Uterus (tissue), 4 donors: ENCODE measurements around the gene USP37. TPM values are rescaled to one million over a fixed set of nuclear protein-coding genes. Genes with fewer than 3 reads are reported as not detected.

ENCODE experiments used
- DNase-seq, 2 donors: peaks; one replicate each; pipeline ENCODE4 v3.0.0-alpha.2; 2019 to 2020
- H3K27ac ChIP-seq, 2 donors: fragments of 200-600 bp; sonication (generic); 1 replicate in 1 of 2; 2 replicates in 1 of 2; pipeline ENCODE4 v1.5.1; 2016 to 2018
- H3K27me3 ChIP-seq, 2 donors: fragments of 200-600 bp; sonication (generic); one replicate each; pipeline ENCODE4 v1.5.1; 2018 to 2019; ENCODE audit warnings: control low read depth in 1 of 2
- H3K36me3 ChIP-seq, 2 donors: fragments of 200-600 bp; sonication (generic); one replicate each; pipeline ENCODE4 v1.5.1; 2019; ENCODE audit warnings: control low read depth in 1 of 2
- H3K4me1 ChIP-seq, 2 donors: fragments of 200-600 bp; sonication (generic); one replicate each; pipeline ENCODE4 v1.5.1; 2018 to 2019; ENCODE audit warnings: control low read depth in 1 of 2
- H3K4me3 ChIP-seq, 2 donors: fragments of 200-600 bp; sonication (generic); 1 replicate in 1 of 2; 2 replicates in 1 of 2; pipeline ENCODE4 v1.5.1; 2018 to 2019; ENCODE audit warnings: mild to moderate bottlenecking in 1 of 2
- H3K9me3 ChIP-seq, 2 donors: fragments of 200-600 bp; sonication (generic); one replicate each; pipeline ENCODE4 v1.5.1; 2019; ENCODE audit warnings: control low read depth in 1 of 2
- POLR2A ChIP-seq, 2 donors: fragments of 450-650 bp; IDR thresholded peaks; one replicate each; pipeline ENCODE4 v1.6.1; 2016; ENCODE audit warnings: antibody characterized with exemption in 2 of 2, mild to moderate bottlenecking in 1 of 2, moderate library complexity in 1 of 2
- intact Hi-C: fragments of 100-400 bp; cut with DNase I; formaldehyde crosslinking; loops from one replicate; pipeline ENCODE4 v1.15.1; 2023; ENCODE audit warnings: low total_unique reads
- total RNA-seq, 4 donors: library from RNA; depleted of rRNA in 3 of 4; stranded (reverse); fragments of >200 nt in 3 of 4; gene quantifications; one replicate each; pipeline versions ENCODE4 v1.1.0 to v1.2.4, GENCODE V29; 2014 to 2023
- TF ChIP-seq, protein P1 (sequence below), 4 experiments: fragments of 200-600 bp in 2 of 4; fragments of 450-650 bp in 2 of 4; sonication (generic) in 2 of 4; IDR thresholded peaks; one replicate each; pipeline ENCODE4 v1.5.1; 2016 to 2019; ENCODE audit warnings: antibody characterized with exemption in 4 of 4, mild to moderate bottlenecking in 2 of 4, moderate library complexity in 1 of 4
- donor health status: DM: yes; HTN: yes; CAD: no.

USP37 gene
- total RNA-seq, 4 donors from 2014 or later = 9.1 to 59.3 (median 20.7) TPM

DNA sequence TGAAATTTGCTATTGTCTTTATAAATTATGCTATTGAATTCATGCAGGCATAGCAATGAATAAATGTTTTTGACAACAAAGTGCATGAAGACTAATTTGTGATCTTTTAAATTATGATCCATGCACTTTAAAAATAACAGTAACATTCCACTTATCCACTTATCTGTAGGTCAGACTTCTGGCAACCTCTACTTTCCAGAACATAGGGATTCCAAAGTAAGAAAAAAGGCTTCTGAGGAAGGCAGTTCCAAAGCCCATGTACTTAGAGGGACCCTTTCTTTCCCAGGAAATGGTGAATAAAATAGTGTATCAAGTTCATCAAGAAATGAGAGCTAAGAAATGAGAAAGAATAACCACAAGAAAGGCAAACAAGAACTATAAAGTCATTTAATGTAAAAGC, 90.9 kb downstream of the USP37 start:
- TF ChIP-seq, protein P1, sequence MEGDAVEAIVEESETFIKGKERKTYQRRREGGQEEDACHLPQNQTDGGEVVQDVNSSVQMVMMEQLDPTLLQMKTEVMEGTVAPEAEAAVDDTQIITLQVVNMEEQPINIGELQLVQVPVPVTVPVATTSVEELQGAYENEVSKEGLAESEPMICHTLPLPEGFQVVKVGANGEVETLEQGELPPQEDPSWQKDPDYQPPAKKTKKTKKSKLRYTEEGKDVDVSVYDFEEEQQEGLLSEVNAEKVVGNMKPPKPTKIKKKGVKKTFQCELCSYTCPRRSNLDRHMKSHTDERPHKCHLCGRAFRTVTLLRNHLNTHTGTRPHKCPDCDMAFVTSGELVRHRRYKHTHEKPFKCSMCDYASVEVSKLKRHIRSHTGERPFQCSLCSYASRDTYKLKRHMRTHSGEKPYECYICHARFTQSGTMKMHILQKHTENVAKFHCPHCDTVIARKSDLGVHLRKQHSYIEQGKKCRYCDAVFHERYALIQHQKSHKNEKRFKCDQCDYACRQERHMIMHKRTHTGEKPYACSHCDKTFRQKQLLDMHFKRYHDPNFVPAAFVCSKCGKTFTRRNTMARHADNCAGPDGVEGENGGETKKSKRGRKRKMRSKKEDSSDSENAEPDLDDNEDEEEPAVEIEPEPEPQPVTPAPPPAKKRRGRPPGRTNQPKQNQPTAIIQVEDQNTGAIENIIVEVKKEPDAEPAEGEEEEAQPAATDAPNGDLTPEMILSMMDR (IDR thresholded peaks at IDR 0.05) = no peak
- no peak for TF ChIP-seq POLR2A (IDR thresholded peaks at IDR 0.05)
- peak overlapping the region; percentile 30 to 58 for H3K27ac ChIP-seq

DNA sequence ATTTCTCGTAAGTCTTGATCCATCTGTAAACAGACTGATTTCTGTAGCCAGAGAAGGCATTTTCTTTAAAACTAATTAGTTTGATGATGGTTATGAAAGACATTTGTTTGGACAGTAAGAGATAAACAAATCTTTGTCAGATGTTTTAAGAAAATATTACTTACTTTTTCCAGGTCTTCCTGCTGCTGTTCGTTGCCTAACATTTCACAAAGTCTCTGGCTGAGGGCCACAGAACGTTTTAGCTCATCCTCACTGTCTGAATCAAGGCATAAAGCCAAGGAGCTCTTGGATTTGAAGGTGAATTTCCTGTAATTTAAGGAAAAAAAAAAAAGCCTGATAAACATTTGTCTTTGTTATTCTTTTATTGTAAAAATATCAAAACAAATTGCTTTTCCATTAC, 91.5 kb downstream of the USP37 start:
- DNase-seq = peak; percentile 69 to 70
- no peaks in the 10 kb centered on the region for H3K27me3 ChIP-seq
- no peaks in the 10 kb centered on the region for H3K9me3 ChIP-seq
- intact Hi-C loops = no loop called here
- no peaks in the 10 kb centered on the region for H3K4me1 ChIP-seq
- TF ChIP-seq POLR2A (IDR thresholded peaks at IDR 0.05) = no peak
- TF ChIP-seq, protein P1 (IDR thresholded peaks at IDR 0.05) = no peak
- H3K36me3 ChIP-seq = no peaks in the 10 kb centered on the region
- H3K4me3 ChIP-seq = no peak overlapping the region
- H3K27ac ChIP-seq = peak overlapping the region; percentile 58 to 64

More for the DNA sequence above, 90.9 kb downstream of the USP37 start:
- DNase-seq = no peak
- intact Hi-C loops = no loop called here
- Histone ChIP-seq H3K4me1 (no peaks in the 10 kb centered on the region), H3K36me3 (no peaks in the 10 kb centered on the region), H3K27me3 (no peaks in the 10 kb centered on the region), H3K9me3 (no peaks in the 10 kb centered on the region), H3K4me3 (no peak overlapping the region)

DNA sequence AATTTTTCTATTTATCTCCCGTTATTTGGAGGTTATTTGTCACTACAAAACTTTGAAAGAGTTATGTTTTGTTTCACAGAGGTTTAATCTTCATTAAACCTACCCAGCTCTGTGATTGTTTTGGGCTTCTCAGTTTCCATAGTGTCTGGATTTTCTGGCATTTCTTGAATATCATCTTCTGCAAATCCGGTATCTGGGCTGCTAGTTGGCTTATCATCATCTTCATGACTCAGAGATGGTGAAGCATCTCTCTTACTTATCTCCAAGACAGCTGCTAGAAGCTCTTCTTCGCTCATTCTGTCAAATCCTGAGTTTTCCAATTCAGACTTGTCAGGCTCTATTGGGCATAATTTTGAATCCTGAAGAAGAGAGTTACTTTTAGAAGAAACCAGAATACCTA, 93.6 kb downstream of the USP37 start:
- no peak for TF ChIP-seq POLR2A (IDR thresholded peaks at IDR 0.05)
- TF ChIP-seq, protein P1 (IDR thresholded peaks at IDR 0.05) = no peak
- H3K4me1 ChIP-seq = no peaks in the 10 kb centered on the region
- H3K27me3 ChIP-seq = no peaks in the 10 kb centered on the region
- no peaks in the 10 kb centered on the region for H3K9me3 ChIP-seq
- H3K4me3 ChIP-seq = no peak overlapping the region
- no peak overlapping the region for H3K27ac ChIP-seq
- DNase-seq = no peak
- H3K36me3 ChIP-seq = no peaks in the 10 kb centered on the region
- intact Hi-C loops = no loop called here

DNA sequence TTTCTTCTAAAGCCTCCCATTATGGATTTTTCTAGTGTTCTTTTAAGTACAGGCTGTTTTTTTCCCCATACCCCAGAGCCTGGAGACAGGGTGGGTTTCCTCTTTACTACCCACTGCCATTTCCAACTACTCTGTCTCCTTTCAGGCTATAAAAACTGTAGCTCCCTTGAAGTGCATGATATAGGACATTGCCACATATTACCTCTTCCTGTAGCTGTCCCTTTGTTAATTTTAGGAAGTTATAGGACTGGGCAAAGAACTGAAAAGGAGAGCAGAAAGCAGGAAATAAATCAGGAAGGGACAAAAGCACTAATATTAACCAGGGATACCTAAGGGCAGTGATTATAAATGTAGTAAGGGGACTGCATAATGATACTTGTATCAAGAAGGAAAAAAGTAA, 95.2 kb downstream of the USP37 start:
- TF ChIP-seq, protein P1 (IDR thresholded peaks at IDR 0.05) = no peak
- no peak for TF ChIP-seq POLR2A (IDR thresholded peaks at IDR 0.05)
- Histone ChIP-seq H3K9me3 (no peaks in the 10 kb centered on the region), H3K27ac (no peak overlapping the region), H3K27me3 (no peaks in the 10 kb centered on the region), H3K4me3 (no peak overlapping the region), H3K36me3 (no peaks in the 10 kb centered on the region), H3K4me1 (no peaks in the 10 kb centered on the region)
- no peak for DNase-seq
- intact Hi-C loops = no loop called here

DNA sequence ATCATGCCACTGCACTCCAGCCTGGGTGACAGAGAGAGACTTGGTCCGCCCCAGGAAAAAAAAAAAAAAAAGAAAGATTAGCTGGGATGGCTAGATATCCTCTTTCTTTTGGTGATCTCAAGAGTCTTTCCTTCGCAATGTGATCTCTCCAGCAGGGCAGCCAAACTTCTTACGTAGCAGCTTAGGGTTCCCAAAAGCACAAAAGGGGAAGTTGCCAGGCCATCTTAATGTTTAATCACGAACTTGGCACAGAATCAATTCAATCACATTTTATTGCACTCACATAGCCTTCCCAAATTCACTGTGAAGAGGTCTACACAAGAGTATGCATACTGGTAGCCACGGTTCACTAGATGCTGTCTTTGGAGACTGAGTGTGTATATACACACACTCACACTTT, 96.2 kb downstream of the USP37 start:
- Histone ChIP-seq H3K9me3 (no peaks in the 10 kb centered on the region), H3K27ac (no peak overlapping the region), H3K4me3 (no peak overlapping the region), H3K27me3 (no peaks in the 10 kb centered on the region), H3K36me3 (no peaks in the 10 kb centered on the region), H3K4me1 (no peaks in the 10 kb centered on the region)
- intact Hi-C loops = no loop called here
- no peak for DNase-seq
- no peak for TF ChIP-seq POLR2A (IDR thresholded peaks at IDR 0.05)
- TF ChIP-seq, protein P1 (IDR thresholded peaks at IDR 0.05) = no peak
